ENCODE data around the gene MPZL1. TPM values are rescaled to one million over a fixed set of nuclear protein-coding genes. Genes with fewer than 3 reads are reported as not detected.

MPZL1 gene
- total and polyA plus RNA-seq, 2 donors (not counting 1 experiment from before 2014, with no cell fraction given) = 81.4 to 158 TPM

DNA sequence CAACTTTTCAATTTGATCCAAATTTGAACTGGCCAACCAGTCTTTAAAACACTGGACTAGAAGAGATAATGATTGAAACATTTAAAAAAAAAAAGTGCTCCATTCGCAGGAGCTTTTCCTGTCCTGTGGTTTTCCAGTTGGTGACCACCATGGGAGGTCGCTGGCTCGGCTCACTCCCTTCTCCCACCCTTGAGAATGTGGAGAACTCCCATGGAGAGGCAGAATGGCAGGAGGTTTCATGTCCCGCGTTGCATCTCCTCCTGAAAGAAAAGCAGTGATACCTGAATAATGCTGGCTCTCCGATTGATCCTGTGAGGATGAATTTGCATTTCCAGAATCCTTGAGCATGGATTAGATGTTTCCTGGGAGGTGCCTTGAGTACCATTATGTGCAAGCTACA is 16.5 kb upstream of the MPZL1 start:
- Histone ChIP-seq H3K36me3 (ENCODE audit: control insufficient read depth, insufficient read depth, low read length) (no peaks in the 10 kb centered on the region), H3K9me3 (ENCODE audit: control insufficient read depth, insufficient read depth, low read depth, low read length) (no peaks in the 10 kb centered on the region), H3K79me2 (ENCODE audit: control insufficient read depth, insufficient read depth, low read length) (no peaks in the 10 kb centered on the region), H3K9ac (ENCODE audit: insufficient read depth, low read length) (no peak overlapping the region), H3K27ac (ENCODE audit: insufficient read depth, low read length) (no peak overlapping the region), H2AFZ (ENCODE audit: low read length) (no peak overlapping the region), H3K4me3 (replicated peaks in 1 of 4; ENCODE audit: control extremely low read depth in 1 of 4, insufficient read depth in 1 of 4, low read depth in 3 of 4, low read length in 4 of 4) (no peak overlapping the region), H4K20me1 (ENCODE audit: control insufficient read depth, extremely low read depth, insufficient read depth, low read length) (no peaks in the 10 kb centered on the region), H3K4me2 (ENCODE audit: extremely low read depth, insufficient read depth, low read length) (no peak overlapping the region), H3K4me1 (ENCODE audit: control insufficient read depth, extremely low read depth, insufficient read depth, low read length) (no peaks in the 10 kb centered on the region), H3K27me3 (ENCODE audit: control insufficient read depth, insufficient read depth, low read length) (peaks cover 9% of the 10 kb centered on the region)
- DNase-seq (ENCODE audit: low read depth in 2 of 2) = no peak
- TF ChIP-seq EZH2 (IDR thresholded peaks at IDR 0.05; ENCODE audit: low read length, missing control alignments) (no peak), CTCF (conservative IDR thresholded peaks at IDR 0.05 in 1 of 2, IDR thresholded peaks at IDR 0.05 in 1 of 2; ENCODE audit: low read depth in 1 of 2, low read length in 2 of 2) (no peak)

DNA sequence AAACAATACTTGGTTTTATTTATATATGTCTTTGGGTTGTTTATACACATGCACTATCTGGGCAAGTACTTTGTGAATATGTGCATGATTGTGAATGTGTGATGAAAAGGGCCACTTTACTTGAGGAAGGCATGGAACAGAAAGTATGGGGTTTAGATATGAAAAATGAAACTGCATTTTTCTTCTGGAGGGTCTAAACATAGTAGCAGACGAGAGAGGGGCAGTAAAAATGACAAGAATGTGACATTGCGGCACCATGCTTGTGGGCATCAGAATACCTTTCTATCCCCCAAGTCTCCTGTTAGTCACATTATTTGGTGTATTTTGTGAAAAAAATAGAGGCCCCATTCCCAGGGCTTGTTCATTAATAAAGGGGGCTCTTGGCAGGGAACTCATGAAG is 15.4 kb upstream of the MPZL1 start:
- no peak for DNase-seq (ENCODE audit: low read depth in 2 of 2)
- no peak overlapping the region for H2AFZ ChIP-seq (ENCODE audit: low read length)
- H3K4me1 ChIP-seq (ENCODE audit: control insufficient read depth, extremely low read depth, insufficient read depth, low read length) = no peaks in the 10 kb centered on the region
- no peaks in the 10 kb centered on the region for H3K36me3 ChIP-seq (ENCODE audit: control insufficient read depth, insufficient read depth, low read length)
- no peak overlapping the region for H3K27ac ChIP-seq (ENCODE audit: insufficient read depth, low read length)
- H3K9ac ChIP-seq (ENCODE audit: insufficient read depth, low read length) = no peak overlapping the region
- H3K27me3 ChIP-seq (ENCODE audit: control insufficient read depth, insufficient read depth, low read length) = peaks cover 9% of the 10 kb centered on the region
- no peaks in the 10 kb centered on the region for H3K79me2 ChIP-seq (ENCODE audit: control insufficient read depth, insufficient read depth, low read length)
- no peak overlapping the region for H3K4me3 ChIP-seq (replicated peaks in 1 of 4; ENCODE audit: control extremely low read depth in 1 of 4, insufficient read depth in 1 of 4, low read depth in 3 of 4, low read length in 4 of 4)
- H3K4me2 ChIP-seq (ENCODE audit: extremely low read depth, insufficient read depth, low read length) = no peak overlapping the region
- no peaks in the 10 kb centered on the region for H3K9me3 ChIP-seq (ENCODE audit: control insufficient read depth, insufficient read depth, low read depth, low read length)
- no peaks in the 10 kb centered on the region for H4K20me1 ChIP-seq (ENCODE audit: control insufficient read depth, extremely low read depth, insufficient read depth, low read length)
- no peak for TF ChIP-seq EZH2 (IDR thresholded peaks at IDR 0.05; ENCODE audit: low read length, missing control alignments)
- no peak for TF ChIP-seq CTCF (conservative IDR thresholded peaks at IDR 0.05 in 1 of 2, IDR thresholded peaks at IDR 0.05 in 1 of 2; ENCODE audit: low read depth in 1 of 2, low read length in 2 of 2)

DNA sequence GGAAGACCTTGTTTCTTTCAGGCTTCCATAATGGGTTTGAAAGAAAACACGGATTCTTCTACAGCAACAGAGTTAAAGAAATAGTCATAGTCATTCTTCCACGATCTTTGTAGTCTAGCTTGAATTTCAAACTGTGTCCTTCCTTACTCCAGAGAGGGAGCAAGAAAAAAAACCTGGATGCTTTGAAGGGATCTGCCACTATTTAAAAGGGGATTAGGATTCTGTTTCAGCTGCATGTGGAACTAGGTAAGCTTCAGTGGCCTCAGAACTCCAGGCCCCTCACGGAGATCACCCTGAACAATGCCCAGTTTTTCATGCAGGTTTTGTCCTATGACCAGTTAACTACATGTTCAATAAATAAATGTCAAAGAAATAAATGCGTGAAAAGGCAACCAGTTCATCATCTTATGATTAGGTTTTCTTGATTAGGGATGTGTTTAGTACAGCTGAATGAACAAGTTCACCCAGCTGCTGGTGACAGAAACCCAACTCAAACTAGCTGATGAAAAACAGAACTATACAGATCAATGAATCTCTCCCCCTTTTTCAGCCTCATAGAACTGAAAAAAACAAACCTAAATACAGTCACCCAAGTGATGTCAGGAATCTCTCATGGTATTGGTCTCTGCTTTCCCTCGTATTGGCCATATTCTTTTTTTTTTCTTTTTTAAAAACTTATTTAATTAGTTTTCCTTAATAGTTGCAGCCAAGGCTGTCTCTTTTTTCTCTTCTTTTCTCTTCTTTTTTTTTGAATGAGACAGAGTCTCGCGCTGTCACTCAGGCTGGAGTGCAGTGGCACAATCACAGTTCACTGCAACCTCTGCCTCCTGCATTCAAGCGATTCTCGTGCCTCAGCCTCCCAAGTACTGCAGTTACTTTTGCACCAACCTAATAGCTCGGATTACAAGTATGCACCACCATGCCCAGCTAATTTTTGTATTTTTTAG is 14.6 kb upstream of the MPZL1 start:
- H3K36me3 ChIP-seq (ENCODE audit: control insufficient read depth, insufficient read depth, low read length) = no peaks in the 10 kb centered on the region
- no peak overlapping the region for H2AFZ ChIP-seq (ENCODE audit: low read length)
- H3K79me2 ChIP-seq (ENCODE audit: control insufficient read depth, insufficient read depth, low read length) = no peaks in the 10 kb centered on the region
- H3K4me1 ChIP-seq (ENCODE audit: control insufficient read depth, extremely low read depth, insufficient read depth, low read length) = no peaks in the 10 kb centered on the region
- H3K4me2 ChIP-seq (ENCODE audit: extremely low read depth, insufficient read depth, low read length) = no peak overlapping the region
- H3K27me3 ChIP-seq (ENCODE audit: control insufficient read depth, insufficient read depth, low read length) = peaks cover 9% of the 10 kb centered on the region
- no peak overlapping the region for H3K9ac ChIP-seq (ENCODE audit: insufficient read depth, low read length)
- no peak for DNase-seq (ENCODE audit: low read depth in 2 of 2)
- H4K20me1 ChIP-seq (ENCODE audit: control insufficient read depth, extremely low read depth, insufficient read depth, low read length) = no peaks in the 10 kb centered on the region
- no peak overlapping the region for H3K4me3 ChIP-seq (replicated peaks in 1 of 4; ENCODE audit: control extremely low read depth in 1 of 4, insufficient read depth in 1 of 4, low read depth in 3 of 4, low read length in 4 of 4)
- H3K9me3 ChIP-seq (ENCODE audit: control insufficient read depth, insufficient read depth, low read depth, low read length) = no peaks in the 10 kb centered on the region
- TF ChIP-seq CTCF (conservative IDR thresholded peaks at IDR 0.05 in 1 of 2, IDR thresholded peaks at IDR 0.05 in 1 of 2; ENCODE audit: low read depth in 1 of 2, low read length in 2 of 2) (no peak), EZH2 (IDR thresholded peaks at IDR 0.05; ENCODE audit: low read length, missing control alignments) (no peak)
- no peak overlapping the region for H3K27ac ChIP-seq (ENCODE audit: insufficient read depth, low read length)
